Loucy (cell line): Measurements from ENCODE around the gene TRIP13.

Experiments
- H2AFZ ChIP-seq: fragments of 200-600 bp; sonication (generic); 2 replicates; pipeline ENCODE4 v1.6.0; 2016; ENCODE audit warnings: antibody characterized with exemption, mild to moderate bottlenecking, low read length, moderate library complexity
- H3F3A ChIP-seq: fragments of 200-600 bp; 2 replicates; pipeline ENCODE4 v1.6.0; 2016; ENCODE audit warnings: antibody characterized with exemption, low read depth, mild to moderate bottlenecking
- H3K27me3 ChIP-seq: fragments of 200-600 bp; sonication (generic); 2 replicates; pipeline ENCODE4 v1.6.1; 2014; ENCODE audit warnings: low read length, mild to moderate bottlenecking; ENCODE audit not compliant: insufficient read depth, poor library complexity, severe bottlenecking
- H3K36me3 ChIP-seq: fragments of 200-600 bp; sonication (generic); 2 replicates; pipeline ENCODE4 v1.6.1; 2016; ENCODE audit warnings: low read length; ENCODE audit not compliant: insufficient read depth
- H3K4me1 ChIP-seq: fragments of 200-600 bp; sonication (generic); 2 replicates; pipeline ENCODE4 v1.5.1; 2014; ENCODE audit warnings: low read length, mild to moderate bottlenecking; ENCODE audit not compliant: insufficient read depth, poor library complexity, severe bottlenecking
- H3K4me2 ChIP-seq: fragments of 200-600 bp; sonication (generic); 2 replicates; pipeline ENCODE4 v1.6.0; 2014; ENCODE audit warnings: antibody characterized with exemption, low read length, low read depth, mild to moderate bottlenecking; ENCODE audit not compliant: poor library complexity, severe bottlenecking
- H3K4me3 ChIP-seq: fragments of 200-600 bp; sonication (generic); 2 replicates; pipeline ENCODE4 v1.5.1; 2014; ENCODE audit warnings: low read length, mild to moderate bottlenecking, mixed read lengths; ENCODE audit not compliant: poor library complexity, severe bottlenecking
- H3K79me2 ChIP-seq: fragments of 200-600 bp; sonication (generic); 2 replicates; pipeline ENCODE4 v1.6.1; 2014; ENCODE audit warnings: low read length; ENCODE audit not compliant: insufficient read depth
- H3K9ac ChIP-seq: fragments of 200-600 bp; sonication (generic); 2 replicates; pipeline ENCODE4 v1.6.0; 2014; ENCODE audit warnings: mild to moderate bottlenecking, low read depth, low read length, moderate library complexity; ENCODE audit not compliant: poor library complexity, severe bottlenecking
- H3K9me2 ChIP-seq: fragments of 200-600 bp; sonication (generic); replicated peaks from 2 replicates; pipeline ENCODE4 v1.6.1; 2016; ENCODE audit warnings: low read depth, low read length, mixed read lengths
- H3K9me3 ChIP-seq: fragments of 200-600 bp; sonication (generic); 2 replicates; pipeline ENCODE4 v1.6.1; 2014; ENCODE audit warnings: mild to moderate bottlenecking, antibody characterized with exemption, low read length, low read depth; ENCODE audit not compliant: insufficient read depth
- H4K20me1 ChIP-seq: fragments of 200-600 bp; sonication (generic); 2 replicates; pipeline ENCODE4 v1.6.0; 2014; ENCODE audit warnings: antibody characterized with exemption, low read length, mild to moderate bottlenecking; ENCODE audit not compliant: insufficient read depth, poor library complexity, severe bottlenecking
- CTCF ChIP-seq: fragments of 200-600 bp; sonication (generic); conservative IDR thresholded peaks from 2 replicates; pipeline ENCODE4 v1.5.1; 2014; ENCODE audit warnings: mild to moderate bottlenecking, antibody characterized with exemption, low read length
- EZH2phosphoT487 ChIP-seq: fragments of 200-600 bp; IDR thresholded peaks from 2 replicates; pipeline ENCODE4 v1.6.1; 2018; ENCODE audit warnings: antibody characterized with exemption, mild to moderate bottlenecking, moderate library complexity, borderline replicate concordance

Gene TRIP13

GRCh38 chr5:960551-960950 is 67.9 kb downstream of the TRIP13 start:
- peak overlapping the region; percentile 89 for H3K9ac ChIP-seq
- H3K4me2 ChIP-seq = no peak overlapping the region
- peaks cover 10% of the 10 kb centered on the region for H3K79me2 ChIP-seq
- no peak overlapping the region for H2AFZ ChIP-seq
- peaks cover 20% of the 10 kb centered on the region for H3F3A ChIP-seq
- no peaks in the 10 kb centered on the region for H3K9me2 ChIP-seq
- TF ChIP-seq CTCF (no peak), EZH2phosphoT487 (no peak)
- H4K20me1 ChIP-seq = no peaks in the 10 kb centered on the region
- H3K4me1 ChIP-seq = peaks cover 87% of the 10 kb centered on the region
- no peaks in the 10 kb centered on the region for H3K9me3 ChIP-seq
- H3K4me3 ChIP-seq = no peak overlapping the region
- no peaks in the 10 kb centered on the region for H3K27me3 ChIP-seq
- no peaks in the 10 kb centered on the region for H3K36me3 ChIP-seq

- peak overlapping the region; percentile 89 for H3K9ac ChIP-seq
- no peak overlapping the region for H2AFZ ChIP-seq
- peaks cover 16% of the 10 kb centered on the region for H3K79me2 ChIP-seq
- no peaks in the 10 kb centered on the region for H3K36me3 ChIP-seq
- H4K20me1 ChIP-seq = no peaks in the 10 kb centered on the region
- no peaks in the 10 kb centered on the region for H3K9me3 ChIP-seq
- peaks cover 20% of the 10 kb centered on the region for H3F3A ChIP-seq
- no peaks in the 10 kb centered on the region for H3K9me2 ChIP-seq
- TF ChIP-seq EZH2phosphoT487 (no peak), CTCF (no peak)
- H3K4me3 ChIP-seq = no peak overlapping the region
- no peak overlapping the region for H3K4me2 ChIP-seq
- H3K4me1 ChIP-seq = peaks cover 87% of the 10 kb centered on the region
- H3K27me3 ChIP-seq = no peaks in the 10 kb centered on the region
Observed at GRCh38 chr5:961002-961710, 68.5 kb downstream of the TRIP13 start.

- peak overlapping the region; percentile 85 for H3K4me2 ChIP-seq
- TF ChIP-seq CTCF (no peak), EZH2phosphoT487 (no peak)
- peak overlapping the region; percentile 89 for H3K9ac ChIP-seq
- H3K4me1 ChIP-seq = peaks cover 87% of the 10 kb centered on the region
- H4K20me1 ChIP-seq = no peaks in the 10 kb centered on the region
- H3K27me3 ChIP-seq = no peaks in the 10 kb centered on the region
- H3K4me3 ChIP-seq = no peak overlapping the region
- peaks cover 20% of the 10 kb centered on the region for H3F3A ChIP-seq
- no peaks in the 10 kb centered on the region for H3K36me3 ChIP-seq
- H3K79me2 ChIP-seq = peaks cover 22% of the 10 kb centered on the region
- no peaks in the 10 kb centered on the region for H3K9me2 ChIP-seq
- no peak overlapping the region for H2AFZ ChIP-seq
- no peaks in the 10 kb centered on the region for H3K9me3 ChIP-seq
Observed at GRCh38 chr5:961711-962240, 69.1 kb downstream of the TRIP13 start.
